Stimulated activated CD4-positive, alpha-beta T cell treated with anti-CD3 and anti-CD28 coated beads, Interleukin-4, amount 100 ng/mL, for 1 hour (primary cell): ENCODE data around the gene ARMC7.
A peak's percentile ranks its signal among the peaks of the same experiment; 100 is the strongest.
"Not testable (repeated sequence)": the region's sequence is repeated elsewhere in the genome, so short reads cannot be mapped to it uniquely, and the experiment has no call there.

Experiments
- DNase-seq: peaks from one replicate; pipeline ENCODE4 v3.0.0-alpha.2; 2020

Gene ARMC7

GRCh38 chr17:75154195-75155106 lies 44.7 kb downstream of the ARMC7 start, which contains the start of gene JPT1:
TSS of gene JPT1 (minus strand) at chr17:75154512. CDS start at chr17:75154397, 115 bp downstream.
- DNase-seq = peak; percentile 95

- DNase-seq = no peak
These were observed 45.4 kb downstream of the ARMC7 start for GRCh38 chr17:75155191-75155601.

- not testable (repeated sequence) for DNase-seq
These were observed 48.7 kb downstream of the ARMC7 start for GRCh38 chr17:75158480-75158879.

- no peak for DNase-seq
These were observed 49.6 kb downstream of the ARMC7 start for GRCh38 chr17:75159196-75160031.

GRCh38 chr17:75160211-75160610 lies 50.4 kb downstream of the ARMC7 start:
- no peak for DNase-seq

GRCh38 chr17:75163074-75163473 lies 53.3 kb downstream of the ARMC7 start:
- no peak for DNase-seq

- not testable (repeated sequence) for DNase-seq
These were observed 54.8 kb downstream of the ARMC7 start for GRCh38 chr17:75164606-75165005.

GRCh38 chr17:75168998-75169397 lies 59.2 kb downstream of the ARMC7 start:
- DNase-seq = no peak

GRCh38 chr17:75173526-75173925 lies 63.8 kb downstream of the ARMC7 start:
- DNase-seq = no peak

- DNase-seq = no peak
These were observed 65.2 kb downstream of the ARMC7 start for GRCh38 chr17:75174996-75175395.

- DNase-seq = no peak
These were observed 66.9 kb downstream of the ARMC7 start for GRCh38 chr17:75176625-75177024.

- no peak for DNase-seq
These were observed 68.7 kb downstream of the ARMC7 start for GRCh38 chr17:75178453-75178852.
